ENCODE results near the gene RPL10A. TPM values are rescaled to one million over a fixed set of nuclear protein-coding genes. Genes with fewer than 3 reads are reported as not detected.

RPL10A gene
- polyA plus RNA-seq, 1 donor (not counting 4 experiments of a cell fraction or from before 2014, with no cell fraction given) = 2,462 TPM

GRCh38 chr6:35508027-35508426 is 39.8 kb downstream of the RPL10A start:
- DNase-seq (ENCODE audit: low read depth, low spot score) (no peak), FAIRE-seq (no peak)
- Histone ChIP-seq H3K27me3 (ENCODE audit: control insufficient read depth, extremely low read depth, insufficient read depth, low read length) (peaks cover 39% of the 10 kb centered on the region), H3K4me3 (ENCODE audit: control insufficient read depth in 2 of 3, extremely low read depth in 1 of 3, insufficient read depth in 2 of 3, low read depth in 1 of 3, low read length in 3 of 3) (no peak overlapping the region), H4K20me1 (ENCODE audit: control insufficient read depth, extremely low read depth, insufficient read depth, low read length) (no peaks in the 10 kb centered on the region), H3K36me3 (ENCODE audit: control insufficient read depth in 2 of 2, extremely low read depth in 1 of 2, insufficient read depth in 2 of 2, low read length in 2 of 2) (no peaks in the 10 kb centered on the region), H3K4me1 (ENCODE audit: control insufficient read depth, extremely low read depth, insufficient read depth, low read length) (peaks cover 3% of the 10 kb centered on the region), H3K27ac (ENCODE audit: control insufficient read depth, insufficient read depth, low read length) (no peak overlapping the region), H3K9ac (ENCODE audit: control insufficient read depth, extremely low read depth, insufficient read depth, low read length) (no peak overlapping the region), H3K4me2 (ENCODE audit: control insufficient read depth, extremely low read depth, insufficient read depth, low read depth, low read length) (no peak overlapping the region), H2AFZ (ENCODE audit: control insufficient read depth, low read length) (no peak overlapping the region), H3K9me1 (ENCODE audit: control insufficient read depth, extremely low read depth, insufficient read depth, low read length) (no peaks in the 10 kb centered on the region), H3K9me3 (ENCODE audit: control insufficient read depth, low read depth, low read length) (no peaks in the 10 kb centered on the region), H3K79me2 (ENCODE audit: control insufficient read depth, insufficient read depth, low read length) (no peaks in the 10 kb centered on the region)
- no peak for TF ChIP-seq EZH2 (IDR thresholded peaks at IDR 0.05; ENCODE audit: low read length)
- TF ChIP-seq, protein P1, sequence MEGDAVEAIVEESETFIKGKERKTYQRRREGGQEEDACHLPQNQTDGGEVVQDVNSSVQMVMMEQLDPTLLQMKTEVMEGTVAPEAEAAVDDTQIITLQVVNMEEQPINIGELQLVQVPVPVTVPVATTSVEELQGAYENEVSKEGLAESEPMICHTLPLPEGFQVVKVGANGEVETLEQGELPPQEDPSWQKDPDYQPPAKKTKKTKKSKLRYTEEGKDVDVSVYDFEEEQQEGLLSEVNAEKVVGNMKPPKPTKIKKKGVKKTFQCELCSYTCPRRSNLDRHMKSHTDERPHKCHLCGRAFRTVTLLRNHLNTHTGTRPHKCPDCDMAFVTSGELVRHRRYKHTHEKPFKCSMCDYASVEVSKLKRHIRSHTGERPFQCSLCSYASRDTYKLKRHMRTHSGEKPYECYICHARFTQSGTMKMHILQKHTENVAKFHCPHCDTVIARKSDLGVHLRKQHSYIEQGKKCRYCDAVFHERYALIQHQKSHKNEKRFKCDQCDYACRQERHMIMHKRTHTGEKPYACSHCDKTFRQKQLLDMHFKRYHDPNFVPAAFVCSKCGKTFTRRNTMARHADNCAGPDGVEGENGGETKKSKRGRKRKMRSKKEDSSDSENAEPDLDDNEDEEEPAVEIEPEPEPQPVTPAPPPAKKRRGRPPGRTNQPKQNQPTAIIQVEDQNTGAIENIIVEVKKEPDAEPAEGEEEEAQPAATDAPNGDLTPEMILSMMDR (optimal IDR thresholded peaks at IDR 0.05 in 1 of 3, IDR thresholded peaks at IDR 0.05 in 1 of 3, conservative IDR thresholded peaks at IDR 0.05 in 1 of 3; ENCODE audit: extremely low read depth in 1 of 3, insufficient read depth in 2 of 3, low read length in 3 of 3) = no peak
- dilution Hi-C loops (cut with MboI; ENCODE audit: extremely low pct_ligation_motif_present, low sequenced_read_pairs) = no loop called here

DNA sequence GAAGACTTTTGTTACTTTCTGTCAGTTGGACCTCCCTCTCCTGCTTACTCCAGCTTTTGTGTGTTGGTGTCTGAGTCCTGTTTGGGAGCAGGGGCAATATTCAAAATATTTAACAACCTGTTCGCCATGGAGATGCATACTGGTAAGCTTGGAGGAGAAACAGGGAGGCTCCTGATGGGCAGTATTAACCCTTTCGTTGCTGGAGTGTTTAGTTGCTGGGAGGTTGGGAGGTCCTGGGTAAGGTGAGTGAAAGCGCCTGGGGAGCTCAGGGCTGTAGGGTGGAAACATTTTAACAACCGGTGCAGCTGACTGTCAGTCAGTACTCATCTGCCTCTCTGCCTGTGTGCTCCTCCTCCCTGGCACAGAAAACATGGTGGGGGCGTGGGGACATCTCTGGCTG is 40.3 kb downstream of the RPL10A start:
- no peak overlapping the region for H2AFZ ChIP-seq (ENCODE audit: control insufficient read depth, low read length)
- no peaks in the 10 kb centered on the region for H3K9me3 ChIP-seq (ENCODE audit: control insufficient read depth, low read depth, low read length)
- FAIRE-seq (no peak), DNase-seq (ENCODE audit: low read depth, low spot score) (no peak)
- H3K9me1 ChIP-seq (ENCODE audit: control insufficient read depth, extremely low read depth, insufficient read depth, low read length) = no peaks in the 10 kb centered on the region
- no peak overlapping the region for H3K27ac ChIP-seq (ENCODE audit: control insufficient read depth, insufficient read depth, low read length)
- no peaks in the 10 kb centered on the region for H3K79me2 ChIP-seq (ENCODE audit: control insufficient read depth, insufficient read depth, low read length)
- no peaks in the 10 kb centered on the region for H3K36me3 ChIP-seq (ENCODE audit: control insufficient read depth in 2 of 2, extremely low read depth in 1 of 2, insufficient read depth in 2 of 2, low read length in 2 of 2)
- dilution Hi-C loops (cut with MboI; ENCODE audit: extremely low pct_ligation_motif_present, low sequenced_read_pairs) = no loop called here
- TF ChIP-seq, protein P1 (optimal IDR thresholded peaks at IDR 0.05 in 1 of 3, IDR thresholded peaks at IDR 0.05 in 1 of 3, conservative IDR thresholded peaks at IDR 0.05 in 1 of 3; ENCODE audit: extremely low read depth in 1 of 3, insufficient read depth in 2 of 3, low read length in 3 of 3) = no peak
- TF ChIP-seq EZH2 (IDR thresholded peaks at IDR 0.05; ENCODE audit: low read length) = no peak
- H3K4me3 ChIP-seq (ENCODE audit: control insufficient read depth in 2 of 3, extremely low read depth in 1 of 3, insufficient read depth in 2 of 3, low read depth in 1 of 3, low read length in 3 of 3) = no peak overlapping the region
- no peak overlapping the region for H3K4me2 ChIP-seq (ENCODE audit: control insufficient read depth, extremely low read depth, insufficient read depth, low read depth, low read length)
- peaks cover 3% of the 10 kb centered on the region for H3K4me1 ChIP-seq (ENCODE audit: control insufficient read depth, extremely low read depth, insufficient read depth, low read length)
- H3K9ac ChIP-seq (ENCODE audit: control insufficient read depth, extremely low read depth, insufficient read depth, low read length) = no peak overlapping the region
- no peaks in the 10 kb centered on the region for H4K20me1 ChIP-seq (ENCODE audit: control insufficient read depth, extremely low read depth, insufficient read depth, low read length)
- H3K27me3 ChIP-seq (ENCODE audit: control insufficient read depth, extremely low read depth, insufficient read depth, low read length) = peaks cover 39% of the 10 kb centered on the region
